OCI-LY7 (cell line): Measurements from ENCODE around the gene ATE1.

Experiments used
- CTCF ChIP-seq: fragments of 200-600 bp; sonication (generic); conservative IDR thresholded peaks from 2 replicates; pipeline ENCODE4 v1.5.1; 2014; ENCODE audit warnings: mild to moderate bottlenecking, antibody characterized with exemption, low read length, moderate library complexity, mixed read lengths
- EZH2phosphoT487 ChIP-seq: fragments of 200-600 bp; sonication (generic); IDR thresholded peaks from 2 replicates; pipeline ENCODE4 v1.6.1; 2018; ENCODE audit warnings: low read depth, borderline replicate concordance, mild to moderate bottlenecking, mixed run types, antibody characterized with exemption, low read length, moderate library complexity, mixed read lengths

GRCh38 chr10:121921238-121921931 lies 6.4 kb downstream of the ATE1 start:
- TF ChIP-seq CTCF (no peak), EZH2phosphoT487 (no peak)
